ENCODE data around the gene COLEC11.

The COLEC11 gene

DNA sequence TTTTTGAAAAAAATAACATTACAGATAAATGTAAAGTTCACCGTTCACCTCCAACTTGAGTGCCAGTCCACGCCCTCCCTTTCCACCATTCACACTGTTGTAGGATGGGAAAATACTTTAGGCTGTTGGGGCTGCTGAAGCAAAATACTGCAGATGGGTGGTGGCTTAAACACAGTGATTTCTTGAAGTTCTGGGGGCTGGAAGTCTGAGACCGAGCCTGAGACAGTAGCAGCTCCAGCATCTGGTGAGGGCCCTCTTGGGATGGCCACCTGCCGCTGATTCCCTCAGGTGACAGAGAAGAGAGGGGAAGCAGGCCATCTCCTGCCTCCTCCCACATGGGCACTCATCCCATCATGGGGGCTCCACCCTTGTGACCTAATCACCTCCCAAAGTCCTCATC, 80.8 kb downstream of the COLEC11 start:
- DNase-seq (ENCODE audit: low read depth): no peak

DNA sequence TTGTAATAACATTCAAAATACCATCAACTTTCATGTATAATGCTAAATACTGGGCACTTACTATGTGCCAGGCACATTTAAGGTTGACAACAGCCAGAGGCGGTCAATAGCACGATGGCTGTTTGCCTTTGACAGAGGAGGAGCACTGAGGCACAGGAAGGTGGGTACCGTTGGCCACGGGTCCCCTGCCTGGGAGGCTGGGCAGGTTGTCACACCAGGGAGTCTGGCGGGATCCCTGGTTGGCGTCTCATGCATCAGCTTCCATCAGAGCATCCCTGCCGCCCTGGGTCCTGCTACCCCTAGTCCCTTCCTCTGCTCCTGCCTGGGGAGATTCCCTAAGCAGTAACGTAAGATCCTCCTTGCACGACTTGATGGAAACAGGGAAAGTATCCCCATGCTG, 82.5 kb downstream of the COLEC11 start:
- DNase-seq (ENCODE audit: low read depth): no peak

DNA sequence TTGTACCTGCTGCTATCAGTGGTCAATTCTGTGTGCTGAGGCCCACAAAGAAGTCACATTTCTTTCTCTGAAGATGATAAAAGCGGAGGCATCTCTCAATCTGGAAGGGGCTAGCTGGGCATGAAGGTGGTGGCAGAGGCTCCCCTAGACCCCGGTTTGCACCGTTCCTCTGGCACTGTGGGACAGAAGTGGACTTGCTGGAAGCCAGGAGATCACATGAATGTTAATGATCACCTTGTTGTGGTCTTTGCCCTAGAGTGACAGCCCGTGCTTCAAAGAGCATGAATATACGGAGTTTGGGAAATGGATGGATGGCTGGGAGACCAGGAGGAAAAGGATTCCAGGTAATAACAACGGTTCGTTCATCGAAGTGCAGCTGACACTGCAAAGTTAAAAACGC, 83.3 kb downstream of the COLEC11 start:
- DNase-seq (ENCODE audit: low read depth): no peak

DNA sequence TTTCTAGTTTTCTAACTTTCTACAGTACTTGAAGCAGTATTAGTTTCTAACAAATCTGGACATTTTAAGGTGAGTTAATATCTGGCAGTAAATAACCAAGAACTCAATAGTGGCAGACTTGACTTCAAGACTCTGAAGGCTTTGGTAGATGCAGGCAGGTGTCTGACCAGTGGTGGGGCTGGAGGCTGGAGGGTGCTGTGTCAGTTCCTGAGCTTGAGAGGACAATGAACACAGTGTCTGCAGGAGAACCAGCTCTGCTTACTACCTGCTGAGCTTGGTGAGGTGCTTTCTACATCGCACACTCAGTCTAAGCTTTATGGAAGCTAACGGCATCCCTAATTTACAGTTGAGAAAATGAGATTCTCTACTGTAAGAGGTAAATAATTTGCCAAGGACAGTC, 84.3 kb downstream of the COLEC11 start:
- DNase-seq (ENCODE audit: low read depth): no peak

DNA sequence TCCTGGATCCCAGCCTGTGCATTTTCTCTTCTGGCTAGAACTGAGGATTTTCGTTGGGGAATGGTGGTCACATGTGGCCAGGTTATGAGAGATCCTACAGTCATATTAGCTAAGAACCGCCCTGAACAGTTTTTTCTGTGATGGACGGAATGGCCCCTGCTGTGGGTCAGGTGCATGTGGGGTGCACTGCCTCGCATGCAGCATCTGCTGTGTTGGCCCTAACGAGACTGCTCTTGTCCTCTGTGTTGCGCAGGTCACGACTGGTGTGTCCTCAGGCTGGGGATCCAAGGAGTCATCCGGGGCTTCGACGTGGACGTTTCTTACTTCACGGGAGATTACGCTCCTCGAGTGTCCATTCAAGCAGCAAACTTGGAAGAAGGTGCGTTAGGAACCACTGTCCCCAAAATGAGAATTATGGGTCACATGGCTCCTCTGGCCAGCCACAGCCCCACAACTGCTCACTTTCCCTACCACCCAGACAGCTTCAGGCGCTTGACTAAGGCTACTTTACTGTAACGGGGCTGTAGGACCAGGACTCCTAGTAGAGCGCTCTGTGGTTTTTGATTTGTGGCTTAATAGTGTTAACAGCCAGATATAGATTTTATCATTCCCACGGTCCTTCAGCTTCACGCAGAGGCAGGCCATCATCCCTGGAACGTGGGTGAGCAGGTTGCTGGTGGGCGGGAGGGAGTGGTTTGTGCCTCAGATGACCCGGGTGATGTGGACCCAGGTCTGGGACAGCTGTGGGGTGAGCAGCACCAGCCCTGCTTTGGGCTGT, 84.9 kb downstream of the COLEC11 start:
- DNase-seq (ENCODE audit: low read depth): no peak

DNA sequence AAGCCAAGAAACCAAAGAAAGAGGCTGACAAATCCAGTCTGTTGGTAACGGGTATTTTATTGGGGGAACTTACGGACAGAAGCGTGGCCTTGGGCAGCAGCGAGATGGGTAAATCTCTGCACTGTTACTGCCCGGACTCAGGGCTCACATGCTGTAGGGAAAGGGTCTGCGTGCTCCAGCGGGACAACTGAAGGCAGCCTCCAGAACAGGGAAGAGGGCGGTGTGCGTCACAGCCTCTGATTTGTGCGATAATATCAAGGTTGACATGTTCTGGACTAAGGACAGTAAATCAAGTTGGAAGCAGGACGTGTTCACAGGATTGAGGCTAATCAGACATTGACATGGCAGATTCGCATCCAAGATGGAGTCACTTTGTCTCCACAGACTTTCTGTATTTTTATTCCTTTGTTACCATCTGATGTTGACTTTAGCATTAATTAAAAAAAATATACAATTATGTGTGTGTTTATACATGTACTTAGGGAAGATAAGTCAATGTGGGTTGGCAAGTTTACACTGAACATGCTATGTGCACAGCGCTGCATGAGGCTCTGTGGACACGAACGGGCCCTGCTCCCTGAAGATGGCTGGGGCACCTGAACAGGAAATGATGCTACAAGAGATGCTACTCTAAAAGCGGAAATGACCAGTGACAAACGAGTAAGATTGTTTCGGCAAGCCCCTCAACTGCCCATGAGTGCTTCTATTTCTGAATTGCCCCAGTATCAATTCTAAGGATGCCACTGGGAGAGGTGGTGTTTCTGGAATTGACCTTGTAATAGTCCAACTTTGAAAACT, 85.8 kb downstream of the COLEC11 start:
- no peak for DNase-seq (ENCODE audit: low read depth)

DNA sequence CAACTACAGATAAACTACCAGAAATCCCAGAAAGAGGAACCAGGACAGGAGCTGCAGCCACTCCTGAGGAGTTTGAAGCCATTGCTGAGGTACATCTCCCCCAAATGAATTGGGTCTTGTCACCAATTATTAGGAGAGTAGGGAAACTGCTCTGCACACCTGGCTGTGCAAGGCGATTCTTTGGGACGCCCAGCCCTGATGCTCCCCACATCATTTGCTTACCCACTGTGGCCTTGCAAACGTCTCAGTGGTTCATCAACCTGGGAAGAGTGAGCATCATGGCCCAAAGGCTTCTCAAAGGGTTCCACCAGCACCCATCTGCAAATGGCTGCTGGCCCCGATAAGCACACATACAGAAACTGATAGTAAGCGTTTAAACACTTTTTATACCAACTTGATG, 86.7 kb downstream of the COLEC11 start:
- DNase-seq (ENCODE audit: low read depth): no peak

DNA sequence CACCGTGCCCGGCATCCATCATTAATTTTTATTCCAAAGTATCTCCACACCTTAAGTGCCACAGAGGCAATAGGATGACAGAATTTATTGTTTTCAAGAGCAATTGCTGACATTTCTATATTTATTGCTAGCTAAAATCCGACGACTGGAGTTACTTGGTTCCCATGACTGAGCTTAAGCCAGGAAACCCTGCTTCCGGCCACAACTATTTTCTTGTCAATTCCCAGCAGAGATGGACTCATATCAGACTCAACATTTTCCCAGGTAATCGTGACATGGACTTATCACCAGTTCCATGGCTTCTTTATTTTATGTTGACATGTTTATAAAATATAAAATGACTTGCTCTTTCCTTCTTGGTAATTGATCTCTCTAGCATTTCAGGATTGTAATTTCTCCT, 87.9 kb downstream of the COLEC11 start:
- DNase-seq (ENCODE audit: low read depth): no peak

DNA sequence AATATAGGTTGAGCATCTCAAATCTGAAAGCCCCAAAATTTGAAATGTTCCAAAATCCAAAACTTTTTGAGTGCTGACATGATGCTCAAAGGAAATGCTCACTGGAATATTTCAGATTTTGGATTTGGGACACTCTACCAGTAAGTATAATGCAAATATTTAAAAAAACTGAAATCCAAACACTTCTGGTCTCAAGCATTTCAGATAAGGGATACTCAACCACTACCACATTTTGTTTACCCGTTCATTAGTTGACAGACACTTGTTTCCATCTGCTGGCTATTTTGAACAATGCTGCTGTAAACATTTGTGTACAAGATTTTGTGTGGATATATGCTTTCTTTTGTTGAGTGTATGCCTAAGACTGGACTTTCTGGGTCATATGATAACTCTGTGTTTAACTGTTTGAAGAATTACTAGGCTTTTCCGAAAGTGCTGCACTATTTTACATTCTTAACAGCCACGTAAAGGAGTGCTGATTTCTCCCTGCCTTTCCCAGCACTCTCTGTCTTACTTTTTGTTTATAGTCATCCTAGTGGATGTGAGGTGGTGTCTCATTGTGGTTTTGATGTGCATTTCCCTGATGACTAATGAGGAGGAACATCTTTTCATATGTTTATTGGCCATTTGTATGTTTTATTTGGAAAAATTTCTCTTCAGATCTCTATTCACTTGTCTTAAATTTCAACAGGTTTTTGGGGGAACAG, 89.0 kb downstream of the COLEC11 start:
- DNase-seq (ENCODE audit: low read depth): no peak

DNA sequence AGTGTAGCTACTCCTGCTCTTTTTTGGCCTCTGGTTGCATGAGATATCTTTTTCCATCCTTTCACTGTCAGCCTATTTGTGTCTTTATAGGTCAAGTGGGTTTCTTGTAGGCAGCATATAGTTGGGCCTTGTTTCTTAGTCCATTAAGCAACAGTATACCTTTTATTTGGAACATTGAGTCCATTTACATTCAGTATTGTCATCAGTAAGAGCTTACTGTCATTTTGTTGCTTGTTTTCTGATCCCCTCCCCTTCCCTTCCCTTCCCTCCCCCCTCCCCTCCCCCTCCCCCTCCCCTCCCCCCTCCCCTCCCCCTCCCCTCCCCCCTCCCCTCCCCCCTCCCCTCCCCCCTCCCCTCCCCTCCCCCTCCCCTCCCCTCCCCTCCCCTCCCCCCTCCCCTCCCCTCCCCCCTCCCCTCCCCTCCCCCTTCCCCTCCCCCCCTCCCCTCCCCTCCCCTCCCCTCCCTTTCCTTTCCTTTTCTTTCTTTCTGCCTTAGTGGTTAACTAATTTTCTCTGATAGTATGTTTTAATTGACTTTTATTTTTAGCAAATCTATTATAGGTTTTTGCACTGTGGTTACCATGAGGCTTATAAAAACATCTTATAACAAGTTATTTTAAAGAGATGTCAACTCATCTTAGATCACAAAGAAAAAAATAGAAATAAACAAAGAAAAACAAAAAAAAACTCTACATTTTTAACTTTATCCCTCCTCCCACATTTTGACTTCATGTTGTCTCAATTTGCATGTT, 95.3 kb downstream of the COLEC11 start:
- no peak for DNase-seq (ENCODE audit: low read depth)

DNA sequence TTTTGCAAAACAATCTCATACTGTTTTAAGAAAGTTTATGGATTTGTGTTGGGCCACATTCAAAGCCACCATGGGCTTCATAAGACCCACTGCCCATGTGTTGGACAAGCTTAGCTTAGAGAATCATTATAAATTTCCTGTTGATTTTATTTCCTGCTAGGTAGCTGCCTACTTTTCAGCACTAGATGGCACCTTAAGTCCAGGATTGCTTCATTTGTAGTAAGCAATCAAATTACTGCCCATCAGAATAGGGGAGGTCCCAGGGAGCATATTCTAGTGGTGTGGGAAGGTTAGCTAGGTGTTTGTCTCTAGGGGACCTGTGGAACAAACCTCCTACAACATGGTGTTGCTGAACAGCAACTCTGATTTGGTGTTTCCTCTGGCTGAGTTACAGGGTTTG, 97.5 kb downstream of the COLEC11 start:
- no peak for DNase-seq (ENCODE audit: low read depth)

Data from activated T-helper 1 cell treated with Interleukin-2 at 50 U/mL for 16 hours (primary cell).